SK-N-SH (cell line): ENCODE measurements around the gene FSTL5. TPM values are rescaled to one million over a fixed set of nuclear protein-coding genes. Genes with fewer than 3 reads are reported as not detected.

Experiments used
- CTCF ChIA-PET: fragments of 300-600, 350-600 bp; formaldehyde crosslinking; extraction: SDS; loops from one replicate; lab custom pipeline; 2021; lab: Yijun Ruan, JAX
- POLR2A ChIA-PET: fragments of 350-600 bp; sonication (Branson Sonifier 250); formaldehyde crosslinking; extraction: SDS; loops from one replicate; lab custom pipeline; 2020; ENCODE audit warnings: antibody characterized with exemption, inconsistent platforms; lab: Yijun Ruan, JAX
- DNase-seq: peaks from one replicate; pipeline ENCODE4 v3.0.0; 2012
- H2AFZ ChIP-seq: fragments of 200-600 bp; sonication (generic); 2 replicates; pipeline ENCODE4 v1.8.1; 2016; ENCODE audit warnings: antibody characterized with exemption, mild to moderate bottlenecking, low read depth
- H3F3A ChIP-seq: fragments of 200-600 bp; sonication (generic); replicated peaks from 2 replicates; pipeline ENCODE3; 2016; ENCODE audit warnings: antibody characterized with exemption, mild to moderate bottlenecking; ENCODE audit not compliant: insufficient read depth
- H3K27ac ChIP-seq, 2 experiments: fragments of 200-500 bp in 1 of 2; fragments of 200-600 bp in 1 of 2; sonication (Bioruptor generic) in 1 of 2; sonication (generic), shearing (Covaris generic) in 1 of 2; 2 replicates each; pipeline versions ENCODE4 v1.5.1 to v1.6.1; 2014 to 2016; ENCODE audit warnings: low read depth in 2 of 2, inconsistent platforms in 1 of 2, low read length in 1 of 2, mild to moderate bottlenecking in 1 of 2, mixed read lengths in 1 of 2
- H3K27me3 ChIP-seq: fragments of 200-600 bp; sonication (generic), shearing (Covaris generic); 2 replicates; pipeline ENCODE4 v1.6.1; 2016; ENCODE audit warnings: mixed run types; ENCODE audit not compliant: insufficient read depth
- H3K36me3 ChIP-seq, 2 experiments: fragments of 200-500 bp in 1 of 2; fragments of 200-600 bp in 1 of 2; sonication (Bioruptor generic) in 1 of 2; sonication (generic) in 1 of 2; replicated peaks in 1 of 2; 2 replicates each; pipeline versions ENCODE3 to v1.5.1; 2014 to 2016; ENCODE audit warnings: low read length in 1 of 2, mild to moderate bottlenecking in 1 of 2; ENCODE audit not compliant: insufficient read depth in 2 of 2, control insufficient read depth in 1 of 2
- H3K4me1 ChIP-seq, 2 experiments: fragments of 200-500 bp in 1 of 2; fragments of 200-600 bp in 1 of 2; sonication (Bioruptor generic) in 1 of 2; sonication (generic), shearing (Covaris generic) in 1 of 2; 2 replicates each; pipeline versions ENCODE4 v1.5.1 to v1.6.1; 2014 to 2016; ENCODE audit warnings: low read depth in 1 of 2, low read length in 1 of 2, mixed run types in 1 of 2; ENCODE audit not compliant: insufficient read depth in 2 of 2, control insufficient read depth in 1 of 2
- H3K4me2 ChIP-seq: fragments of 200-600 bp; sonication (generic), shearing (Covaris generic); 2 replicates; pipeline ENCODE4 v1.6.1; 2017; ENCODE audit warnings: mixed run types
- H3K4me3 ChIP-seq, 2 experiments: fragments of 200-500 bp in 1 of 2; fragments of 200-600 bp in 1 of 2; sonication (Bioruptor generic) in 1 of 2; sonication (generic), shearing (Covaris generic) in 1 of 2; 2 replicates each; pipeline versions ENCODE4 v1.5.1 to v1.8.1; 2014 to 2016; ENCODE audit warnings: low read depth in 2 of 2, inconsistent platforms in 1 of 2, low read length in 1 of 2, mild to moderate bottlenecking in 1 of 2, mixed read lengths in 1 of 2, moderate library complexity in 1 of 2
- H3K79me2 ChIP-seq: fragments of 200-600 bp; sonication (generic); 2 replicates; pipeline ENCODE4 v1.8.1; 2017; ENCODE audit warnings: mild to moderate bottlenecking; ENCODE audit not compliant: insufficient read depth
- H3K9ac ChIP-seq: fragments of 200-600 bp; sonication (generic); 2 replicates; pipeline ENCODE4 v1.6.1; 2017; ENCODE audit warnings: mixed run types
- H3K9me2 ChIP-seq: fragments of 200-600 bp; sonication (generic); 2 replicates; pipeline ENCODE4 v1.6.1; 2017; ENCODE audit warnings: mixed run types
- H3K9me3 ChIP-seq: fragments of 200-600 bp; sonication (generic); 2 replicates; pipeline ENCODE4 v1.6.1; 2017; ENCODE audit warnings: mixed run types, mild to moderate bottlenecking, moderate library complexity
- H4K20me1 ChIP-seq: fragments of 200-600 bp; sonication (generic); 2 replicates; pipeline ENCODE4 v1.6.1; 2017; ENCODE audit warnings: mild to moderate bottlenecking, mixed run types; ENCODE audit not compliant: insufficient read depth
- EP300 ChIP-seq, 2 experiments: IDR thresholded peaks; 2 replicates each; pipeline versions ENCODE4 v1.4.0 to v1.6.1; 2012; ENCODE audit warnings: borderline replicate concordance in 1 of 2, low read depth in 1 of 2, low read length in 1 of 2
- NRF1 ChIP-seq: IDR thresholded peaks from 2 replicates; pipeline ENCODE4 v1.6.1; 2012; ENCODE audit warnings: low read depth, mild to moderate bottlenecking, low read length
- RAD21 ChIP-seq: IDR thresholded peaks from 2 replicates; pipeline ENCODE4 v1.6.1; 2012; ENCODE audit warnings: mild to moderate bottlenecking, low read length
- RCOR1 ChIP-seq: fragments of 150-350 bp; IDR thresholded peaks from 2 replicates; pipeline ENCODE4 v1.6.1; 2017; ENCODE audit warnings: antibody characterized with exemption, low read length
- RXRA ChIP-seq: IDR thresholded peaks from 2 replicates; pipeline ENCODE4 v1.4.0; 2012; ENCODE audit warnings: low read depth, mild to moderate bottlenecking, borderline replicate concordance
- TCF12 ChIP-seq: IDR thresholded peaks from 2 replicates; pipeline ENCODE4 v1.4.0; 2012
- TEAD4 ChIP-seq: IDR thresholded peaks from 2 replicates; pipeline ENCODE4 v1.4.0; 2012; ENCODE audit warnings: mild to moderate bottlenecking, borderline replicate concordance; ENCODE audit not compliant: insufficient read depth
- YY1 ChIP-seq: IDR thresholded peaks from 2 replicates; pipeline ENCODE4 v1.4.0; 2012; ENCODE audit warnings: low read depth, mild to moderate bottlenecking
- WGBS: methylation state at CpG from one replicate; pipeline ENCODE4 v1.1.6; 2017; ENCODE audit warnings: low lambda C conversion rate; 5-methylcytosine and 5-hydroxymethylcytosine counted together
- polyA plus RNA-seq, 3 experiments: library from polyadenylated mRNA; depleted of rRNA; stranded (reverse); fragments of >200 nt; gene quantifications; 2 replicates each; pipeline ENCODE4 v1.2.3, GENCODE V29; 2012
- TF ChIP-seq, protein P1 (sequence below): IDR thresholded peaks from 2 replicates; pipeline ENCODE4 v1.6.1; 2012; ENCODE audit warnings: mild to moderate bottlenecking, low read depth, low read length, moderate library complexity
- TF ChIP-seq, protein P2 (sequence below): IDR thresholded peaks from 2 replicates; pipeline ENCODE4 v1.4.0; 2012; ENCODE audit warnings: low read depth

FSTL5 gene
- polyA plus RNA-seq, 1 of the 3 experiments (the other 2 are of a cell fraction): 0.07 TPM

DNA sequence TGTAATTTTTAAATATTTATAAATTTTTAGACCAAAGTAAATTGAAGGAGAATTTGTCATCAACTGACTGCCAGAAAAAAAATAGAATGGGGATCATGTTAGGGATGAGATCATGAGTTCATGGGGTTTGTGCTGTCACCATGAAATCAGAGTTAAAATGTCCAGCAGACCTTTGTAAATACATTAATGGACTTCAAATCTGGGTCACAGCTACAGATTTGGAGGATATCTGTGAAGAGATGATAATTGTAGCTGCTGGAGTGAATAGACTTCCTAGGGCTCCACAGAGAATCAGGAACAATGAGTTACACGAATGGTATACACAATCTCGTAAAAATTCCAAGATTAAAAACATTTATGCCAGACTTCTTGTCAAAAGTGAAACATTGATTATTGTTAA lies 6.6 kb downstream of the FSTL5 start:
- Histone ChIP-seq H3K27ac (peak overlapping the region in 1 of 2 experiments; percentile 69; a peak in 1 of 4 replicates), H3K9me3 (no peaks in the 10 kb centered on the region), H4K20me1 (no peaks in the 10 kb centered on the region), H3F3A (peaks cover 3% of the 10 kb centered on the region), H3K79me2 (no peaks in the 10 kb centered on the region), H3K9me2 (no peaks in the 10 kb centered on the region), H2AFZ (no peak overlapping the region), H3K9ac (no peak overlapping the region), H3K4me1 (no peaks in the 10 kb centered on the region; a peak in 1 of 4 replicates), H3K27me3 (no peaks in the 10 kb centered on the region), H3K4me3 (no peak overlapping the region), H3K4me2 (no peak overlapping the region), H3K36me3 (no peaks in the 10 kb centered on the region)
- ChIA-PET CTCF (interaction anchor here (0.9 kb wide), 1 partner anchor 25 kb away, joined by 3 read pairs; no protein-coding TSS in a partner anchor), POLR2A (no interaction called here)
- WGBS: 10% methylated on average over 2 of the region's 2 CpGs
- no peak for DNase-seq
- TF ChIP-seq RCOR1: peak; percentile 28; the same call in 1 of the 2 replicates
- peak in 1 of 2 experiments; percentile 37; a peak in 1 of 4 replicates for TF ChIP-seq EP300 (IDR thresholded peaks at IDR 0.05; ENCODE audit: borderline replicate concordance in 1 of 2, low read depth in 1 of 2, low read length in 1 of 2)
- TF ChIP-seq, protein P1, sequence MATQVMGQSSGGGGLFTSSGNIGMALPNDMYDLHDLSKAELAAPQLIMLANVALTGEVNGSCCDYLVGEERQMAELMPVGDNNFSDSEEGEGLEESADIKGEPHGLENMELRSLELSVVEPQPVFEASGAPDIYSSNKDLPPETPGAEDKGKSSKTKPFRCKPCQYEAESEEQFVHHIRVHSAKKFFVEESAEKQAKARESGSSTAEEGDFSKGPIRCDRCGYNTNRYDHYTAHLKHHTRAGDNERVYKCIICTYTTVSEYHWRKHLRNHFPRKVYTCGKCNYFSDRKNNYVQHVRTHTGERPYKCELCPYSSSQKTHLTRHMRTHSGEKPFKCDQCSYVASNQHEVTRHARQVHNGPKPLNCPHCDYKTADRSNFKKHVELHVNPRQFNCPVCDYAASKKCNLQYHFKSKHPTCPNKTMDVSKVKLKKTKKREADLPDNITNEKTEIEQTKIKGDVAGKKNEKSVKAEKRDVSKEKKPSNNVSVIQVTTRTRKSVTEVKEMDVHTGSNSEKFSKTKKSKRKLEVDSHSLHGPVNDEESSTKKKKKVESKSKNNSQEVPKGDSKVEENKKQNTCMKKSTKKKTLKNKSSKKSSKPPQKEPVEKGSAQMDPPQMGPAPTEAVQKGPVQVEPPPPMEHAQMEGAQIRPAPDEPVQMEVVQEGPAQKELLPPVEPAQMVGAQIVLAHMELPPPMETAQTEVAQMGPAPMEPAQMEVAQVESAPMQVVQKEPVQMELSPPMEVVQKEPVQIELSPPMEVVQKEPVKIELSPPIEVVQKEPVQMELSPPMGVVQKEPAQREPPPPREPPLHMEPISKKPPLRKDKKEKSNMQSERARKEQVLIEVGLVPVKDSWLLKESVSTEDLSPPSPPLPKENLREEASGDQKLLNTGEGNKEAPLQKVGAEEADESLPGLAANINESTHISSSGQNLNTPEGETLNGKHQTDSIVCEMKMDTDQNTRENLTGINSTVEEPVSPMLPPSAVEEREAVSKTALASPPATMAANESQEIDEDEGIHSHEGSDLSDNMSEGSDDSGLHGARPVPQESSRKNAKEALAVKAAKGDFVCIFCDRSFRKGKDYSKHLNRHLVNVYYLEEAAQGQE: no peak
- TF ChIP-seq YY1: no peak
- peak; percentile 12; the same call in 1 of the 2 replicates for TF ChIP-seq TCF12
- TF ChIP-seq, all 33 proteins: peak for 3

DNA sequence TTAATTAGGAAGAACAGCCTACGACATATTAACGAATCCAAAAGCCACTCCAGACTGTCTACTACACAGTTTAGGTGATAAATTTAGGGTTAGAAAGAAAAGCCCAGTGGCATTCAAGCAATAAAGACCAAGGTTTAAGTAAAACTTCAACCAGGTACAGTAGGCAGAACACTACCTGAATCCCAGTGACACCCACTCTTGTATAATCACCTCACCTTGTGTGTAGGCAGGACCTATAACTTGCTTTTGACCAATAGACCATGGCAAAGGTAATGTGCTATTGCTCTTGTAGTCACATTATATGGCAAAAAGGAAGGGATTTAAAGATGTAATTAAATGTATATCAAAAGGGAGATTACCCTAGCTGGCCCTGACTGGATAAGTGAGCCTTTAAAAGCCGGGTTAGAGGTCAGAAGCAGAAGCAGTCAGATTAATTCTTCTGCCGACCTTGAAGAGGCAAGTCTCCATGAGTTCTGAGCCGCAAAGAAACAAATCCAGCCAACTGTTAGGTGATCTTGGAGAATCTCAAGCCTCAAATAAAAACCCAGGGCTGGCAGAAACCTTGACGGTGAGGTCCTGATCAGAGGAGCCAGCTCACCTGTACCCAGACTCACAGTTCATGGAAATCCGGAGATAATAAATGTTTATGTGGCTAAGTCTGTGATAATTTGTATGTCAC lies 8.8 kb downstream of the FSTL5 start:
- Histone ChIP-seq H3K4me1 (no peaks in the 10 kb centered on the region; a peak in 1 of 4 replicates), H3K27me3 (no peaks in the 10 kb centered on the region), H2AFZ (no peak overlapping the region), H3K9me2 (no peaks in the 10 kb centered on the region), H3F3A (peaks cover 3% of the 10 kb centered on the region), H3K79me2 (no peaks in the 10 kb centered on the region), H3K9me3 (no peaks in the 10 kb centered on the region), H3K4me3 (no peak overlapping the region), H3K36me3 (no peaks in the 10 kb centered on the region), H4K20me1 (no peaks in the 10 kb centered on the region), H3K9ac (no peak overlapping the region), H3K4me2 (no peak overlapping the region), H3K27ac (no peak overlapping the region)
- DNase-seq: no peak
- ChIA-PET CTCF (no interaction called here), POLR2A (no interaction called here)
- TF ChIP-seq RXRA (no peak), TCF12 (no peak), RAD21 (no peak), YY1 (no peak), NRF1 (no peak), TEAD4 (no peak)
- TF ChIP-seq, protein P2, sequence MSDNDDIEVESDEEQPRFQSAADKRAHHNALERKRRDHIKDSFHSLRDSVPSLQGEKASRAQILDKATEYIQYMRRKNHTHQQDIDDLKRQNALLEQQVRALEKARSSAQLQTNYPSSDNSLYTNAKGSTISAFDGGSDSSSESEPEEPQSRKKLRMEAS: no peak
- 52% methylated on average over 7 of the region's 7 CpGs for WGBS
